Stimulated activated naive CD8-positive, alpha-beta T cell treated with anti-CD3 and anti-CD28 coated beads, Interleukin-15, amount 100 ng/mL, for 72 hours (primary cell): Measurements from ENCODE around the gene DUS1L.

Experiments
- ATAC-seq: fragments of 150-1000 bp; cut with Tn5 transposase; 2 replicates; pipeline ENCODE4 v1.10.0; 2021; ENCODE audit warnings: mild to moderate bottlenecking, moderate library complexity
- DNase-seq, 2 donors: peaks; one replicate each; pipeline ENCODE4 v3.0.0; 2021 to 2022
- H3K27ac Mint-ChIP-seq, 2 donors: one replicate each; pipeline ENCODE4 v1.8.0; 2022; ENCODE audit warnings: mild to moderate bottlenecking in 2 of 2, mixed read lengths in 2 of 2, moderate library complexity in 2 of 2
- H3K27me3 Mint-ChIP-seq: one replicate; pipeline ENCODE4 v1.8.0; 2022; ENCODE audit warnings: mixed read lengths
- H3K4me1 Mint-ChIP-seq: one replicate; pipeline ENCODE4 v1.8.0; 2022; ENCODE audit warnings: mild to moderate bottlenecking, mixed read lengths
- H3K4me3 Mint-ChIP-seq, 2 donors: one replicate each; pipeline ENCODE4 v1.8.0; 2022; ENCODE audit warnings: mild to moderate bottlenecking in 2 of 2, mixed read lengths in 2 of 2, moderate library complexity in 1 of 2
- H3K9me3 Mint-ChIP-seq, 2 donors: one replicate each; pipeline ENCODE4 v1.8.0; 2022; ENCODE audit warnings: mixed read lengths in 2 of 2

DUS1L gene

DNA sequence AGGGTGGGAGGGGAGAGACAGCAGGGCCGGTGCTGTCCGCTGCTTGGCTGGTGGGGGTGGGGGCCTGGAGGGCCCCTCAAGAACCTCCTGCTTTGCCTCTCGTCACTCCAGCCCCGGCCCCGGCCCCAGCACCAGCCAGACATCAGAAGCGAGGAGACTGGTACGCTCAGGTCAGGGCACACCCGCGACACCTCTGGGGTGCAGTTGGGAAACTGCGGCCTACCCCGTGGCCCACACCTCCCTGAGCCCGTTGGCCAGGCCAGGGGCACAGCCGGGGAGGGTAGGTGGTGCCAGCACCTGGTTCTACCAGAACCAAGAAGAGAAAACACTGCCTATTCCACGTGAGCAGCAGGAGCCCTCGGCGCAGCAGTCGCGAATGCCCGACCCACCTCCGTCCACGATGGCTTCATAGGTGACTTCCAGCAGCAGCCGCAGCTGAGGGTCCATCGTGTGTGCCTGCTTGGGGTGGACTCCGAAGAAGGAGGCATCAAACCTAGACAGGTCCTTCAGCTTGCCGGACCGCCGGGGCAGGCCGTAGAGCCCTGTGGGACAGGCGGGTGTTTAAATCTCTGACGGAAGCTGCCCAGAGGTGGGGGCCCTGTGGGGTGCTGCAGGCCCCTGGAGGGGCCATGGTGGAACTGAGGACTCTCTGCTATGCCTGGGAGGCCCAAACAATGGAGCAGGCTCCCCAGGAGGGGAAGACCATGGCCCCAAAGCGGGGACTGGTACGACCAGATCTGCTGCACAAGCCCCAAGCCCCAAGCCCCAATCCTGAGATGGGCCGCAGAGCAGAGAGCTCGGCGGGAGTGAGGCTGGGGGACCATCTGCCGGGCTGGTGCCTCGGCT is 29.6 kb upstream of the DUS1L start:
- H3K27me3 Mint-ChIP-seq = no peaks in the 10 kb centered on the region
- H3K9me3 Mint-ChIP-seq = no peaks in the 10 kb centered on the region
- no peak overlapping the region for H3K27ac Mint-ChIP-seq
- ATAC-seq (no peak), DNase-seq (no peak)
- peak overlapping the region in 1 of 2 donors; percentile 79 for H3K4me3 Mint-ChIP-seq
- peaks cover 32% of the 10 kb centered on the region for H3K4me1 Mint-ChIP-seq

DNA sequence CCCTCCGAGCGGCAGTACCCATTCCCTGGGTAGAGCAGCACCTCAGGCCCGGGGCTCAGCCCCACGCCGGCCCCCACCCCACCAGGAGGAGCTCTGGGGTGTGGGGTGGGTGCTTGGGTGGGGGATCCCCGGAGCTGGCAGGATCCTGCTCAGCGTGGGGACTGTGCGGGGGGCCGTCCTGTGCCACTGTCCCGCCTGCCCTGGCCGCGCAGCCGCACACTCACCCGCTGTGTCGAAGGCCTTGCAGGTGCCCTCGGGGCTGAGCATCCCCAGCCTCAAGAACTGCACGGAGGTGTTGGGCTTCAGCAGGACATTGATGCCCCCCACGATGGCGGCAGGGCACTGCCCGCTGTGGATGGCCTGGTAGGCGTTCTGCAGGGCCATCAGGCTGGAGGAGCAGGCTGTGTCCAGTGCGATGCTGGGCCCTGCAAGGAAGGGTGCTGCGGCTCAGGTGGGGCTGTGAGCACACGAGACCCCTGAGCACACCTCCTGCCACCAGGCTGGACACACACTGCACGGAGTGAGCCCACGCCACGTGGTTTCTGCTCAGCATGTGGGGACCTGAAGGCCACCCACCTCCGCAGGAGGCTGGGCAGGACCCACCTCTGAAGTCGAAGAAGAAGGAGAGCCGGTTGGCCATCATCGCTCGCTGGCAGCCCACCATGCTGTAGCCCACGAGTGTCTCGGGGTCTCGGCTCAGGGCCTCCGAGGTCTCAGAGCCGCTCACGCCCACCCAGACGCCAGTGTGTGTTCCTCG is 27.6 kb upstream of the DUS1L start:
- H3K27ac Mint-ChIP-seq = peak overlapping the region; percentile 30 to 87
- H3K27me3 Mint-ChIP-seq = no peaks in the 10 kb centered on the region
- ATAC-seq (no peak), DNase-seq (no peak)
- H3K4me1 Mint-ChIP-seq = peaks cover 22% of the 10 kb centered on the region
- H3K9me3 Mint-ChIP-seq = no peaks in the 10 kb centered on the region
- H3K4me3 Mint-ChIP-seq = no peak overlapping the region

DNA sequence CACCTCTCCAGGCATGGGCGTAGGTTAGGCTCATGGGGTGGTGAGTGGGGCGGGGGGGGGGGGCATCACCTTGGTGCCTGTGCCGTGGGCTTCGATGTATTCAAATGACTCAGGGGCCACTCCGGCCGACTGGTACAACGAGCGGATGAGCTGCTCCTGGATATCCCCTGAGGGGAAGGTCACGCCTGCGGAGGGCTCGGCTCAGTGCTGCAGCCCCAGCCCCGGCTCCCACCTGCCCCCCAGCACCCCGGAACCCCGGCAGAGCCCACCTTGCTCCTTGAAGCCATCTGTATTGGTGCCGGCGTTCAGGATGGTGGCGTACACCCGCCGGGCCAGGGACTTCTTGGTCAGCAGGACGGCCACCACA is 27.0 kb upstream of the DUS1L start:
- DNase-seq (no peak), ATAC-seq (no peak)
- H3K4me3 Mint-ChIP-seq = no peak overlapping the region
- no peaks in the 10 kb centered on the region for H3K9me3 Mint-ChIP-seq
- H3K27me3 Mint-ChIP-seq = no peaks in the 10 kb centered on the region
- H3K27ac Mint-ChIP-seq = no peak overlapping the region
- H3K4me1 Mint-ChIP-seq = peaks cover 22% of the 10 kb centered on the region

DNA sequence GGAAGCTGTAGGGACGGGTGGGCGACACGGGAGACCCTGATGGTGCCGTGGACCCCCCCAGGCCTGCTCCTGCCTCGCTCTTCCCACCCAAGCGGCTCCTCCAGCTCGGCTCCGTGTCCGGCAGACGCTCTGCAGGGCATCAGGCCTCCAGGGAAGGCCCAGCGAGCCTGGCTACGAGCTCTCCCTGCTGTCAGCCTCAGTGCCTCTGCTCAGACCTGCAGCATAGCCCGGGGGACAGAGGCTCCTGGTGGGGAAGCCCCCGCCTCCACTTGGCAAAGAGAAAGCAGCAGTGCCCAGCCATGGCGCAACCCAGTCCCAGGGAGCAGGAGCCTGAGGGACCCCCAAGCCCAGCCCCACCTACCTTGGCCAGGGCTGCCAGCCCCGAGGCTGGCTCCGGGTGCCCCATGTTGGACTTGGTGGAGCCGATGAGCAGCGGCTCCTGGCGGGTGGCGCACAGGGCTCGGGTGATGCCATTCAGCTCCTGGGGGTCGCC is 26.5 kb upstream of the DUS1L start:
- no peak overlapping the region for H3K4me3 Mint-ChIP-seq
- no peaks in the 10 kb centered on the region for H3K9me3 Mint-ChIP-seq
- peak overlapping the region in 1 of 2 donors; percentile 95 for H3K27ac Mint-ChIP-seq
- DNase-seq = no peak
- no peaks in the 10 kb centered on the region for H3K27me3 Mint-ChIP-seq
- H3K4me1 Mint-ChIP-seq = peaks cover 22% of the 10 kb centered on the region
- no peak for ATAC-seq

DNA sequence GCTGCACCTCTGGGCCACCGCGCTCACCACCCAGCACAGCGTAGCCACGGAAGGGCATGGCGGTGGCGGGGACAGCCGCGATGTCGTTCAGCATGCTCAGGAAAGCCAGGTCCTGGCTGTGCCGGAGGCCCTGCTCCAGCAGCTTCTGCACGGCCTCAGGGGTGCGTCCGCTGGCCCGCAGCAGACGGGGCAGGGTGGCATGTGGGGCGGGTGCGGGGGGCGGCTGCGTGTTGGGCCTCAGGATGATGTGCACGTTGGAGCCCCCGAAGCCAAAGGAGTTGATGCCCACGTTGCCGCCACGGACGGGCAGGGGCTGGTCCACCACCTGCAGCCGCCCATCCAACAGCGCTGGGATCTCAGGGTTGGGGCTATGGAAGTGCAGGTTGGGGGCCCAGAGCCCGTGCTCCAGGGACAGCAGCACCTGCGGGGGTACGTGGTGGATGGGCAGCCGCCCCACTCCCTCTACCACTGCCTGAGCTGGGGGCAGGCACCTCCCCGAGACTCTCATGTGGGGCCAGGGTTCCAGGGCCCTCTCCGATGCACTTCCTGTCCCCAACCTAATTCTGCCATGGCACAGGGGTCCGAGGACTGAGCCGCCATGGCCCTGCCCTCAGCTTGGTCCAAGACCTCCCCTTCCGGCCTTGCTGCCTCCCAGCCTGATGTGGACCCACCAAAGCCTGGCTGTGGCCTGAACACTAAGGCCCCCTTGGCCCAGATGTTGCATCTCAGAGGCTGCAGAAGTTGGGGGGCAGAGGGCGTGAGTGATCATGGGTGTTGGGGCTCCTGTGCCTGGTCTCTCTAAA is 25.9 kb upstream of the DUS1L start:
- ATAC-seq (no peak), DNase-seq (no peak)
- no peak overlapping the region for H3K27ac Mint-ChIP-seq
- no peaks in the 10 kb centered on the region for H3K27me3 Mint-ChIP-seq
- H3K9me3 Mint-ChIP-seq = no peaks in the 10 kb centered on the region
- no peak overlapping the region for H3K4me3 Mint-ChIP-seq
- H3K4me1 Mint-ChIP-seq = peaks cover 16% of the 10 kb centered on the region

DNA sequence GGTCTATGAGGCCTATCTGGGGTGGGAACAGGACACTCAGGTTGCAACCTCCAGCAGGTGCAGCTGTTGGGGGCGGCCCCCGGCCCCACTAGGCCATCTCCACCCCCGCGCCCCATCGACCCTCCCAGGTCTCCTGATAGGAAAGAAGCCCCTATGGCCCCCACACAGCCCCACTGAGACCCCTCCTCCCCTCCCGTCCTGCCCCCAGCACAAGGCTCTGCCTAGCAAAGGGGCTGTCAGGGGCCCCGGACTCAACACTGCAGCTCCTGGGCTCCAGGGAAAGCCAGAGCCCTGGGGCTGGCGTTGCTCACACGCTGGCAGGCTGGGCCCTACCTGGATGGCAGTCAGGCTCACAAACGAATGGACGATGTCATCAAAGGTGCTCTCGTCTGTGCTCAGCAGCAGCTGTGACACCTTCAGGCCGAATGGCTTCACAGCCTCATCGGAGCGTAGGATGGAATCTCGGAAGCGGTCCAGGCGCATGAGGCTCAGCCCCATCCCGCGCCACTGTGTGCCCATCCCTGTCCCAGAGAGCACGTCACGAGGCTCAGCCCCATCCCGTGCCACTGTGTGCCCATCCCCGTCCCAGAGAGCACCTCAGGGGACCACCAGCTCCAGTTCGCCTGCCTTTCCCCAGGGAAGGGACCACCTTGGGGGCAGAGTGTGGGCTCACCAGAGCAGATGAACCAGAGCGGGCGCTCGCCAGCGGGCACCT is 25.1 kb upstream of the DUS1L start:
- Mint-ChIP-seq H3K4me1 (peaks cover 9% of the 10 kb centered on the region), H3K4me3 (no peak overlapping the region), H3K27ac (peak overlapping the region in 1 of 2 donors; percentile 46), H3K27me3 (no peaks in the 10 kb centered on the region), H3K9me3 (no peaks in the 10 kb centered on the region)
- DNase-seq = no peak
- ATAC-seq = no peak

DNA sequence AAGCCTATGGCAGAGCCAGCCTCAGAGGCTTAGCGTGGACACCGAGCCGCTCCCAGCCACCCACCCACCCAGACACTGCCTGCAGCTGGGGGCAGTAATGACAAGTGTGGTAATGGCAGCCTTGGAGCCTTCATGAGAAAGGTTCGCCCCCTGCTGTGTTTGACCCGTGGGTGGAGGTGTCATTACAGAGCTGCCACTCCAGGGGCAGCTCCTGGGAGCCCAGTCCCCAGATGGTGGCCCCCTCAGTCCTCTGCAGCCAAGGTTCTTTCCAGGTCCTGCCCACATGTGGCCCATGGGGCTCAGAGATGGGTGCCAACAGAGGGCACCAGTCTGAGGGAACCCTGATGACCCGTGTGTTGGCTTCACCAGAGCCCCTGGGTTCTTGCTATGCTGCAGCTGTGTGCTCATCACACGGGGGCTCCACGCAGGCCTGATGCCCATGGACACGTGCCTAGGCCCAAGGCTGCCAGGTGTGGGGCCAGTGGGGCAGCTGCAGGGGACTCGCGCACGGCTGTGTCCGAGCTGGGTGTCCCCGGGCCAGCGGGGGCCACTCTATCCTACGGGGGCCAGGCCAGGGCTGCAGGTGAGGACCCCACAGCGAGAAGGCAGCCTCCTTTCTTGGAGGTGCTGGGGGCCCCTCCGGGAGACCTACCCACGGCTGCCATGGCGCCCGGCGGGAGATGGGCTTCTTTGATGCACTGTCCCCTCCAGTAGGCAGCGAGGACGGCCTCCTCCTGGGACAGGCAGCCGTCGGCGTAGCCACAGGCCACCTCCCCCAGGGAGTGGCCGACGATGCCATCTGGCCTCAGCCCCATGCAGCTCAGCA is 24.3 kb upstream of the DUS1L start:
- no peak for ATAC-seq
- H3K27me3 Mint-ChIP-seq = no peaks in the 10 kb centered on the region
- H3K9me3 Mint-ChIP-seq = no peaks in the 10 kb centered on the region
- peaks cover under 1% of the 10 kb centered on the region for H3K4me1 Mint-ChIP-seq
- no peak overlapping the region for H3K4me3 Mint-ChIP-seq
- no peak for DNase-seq
- no peak overlapping the region for H3K27ac Mint-ChIP-seq

DNA sequence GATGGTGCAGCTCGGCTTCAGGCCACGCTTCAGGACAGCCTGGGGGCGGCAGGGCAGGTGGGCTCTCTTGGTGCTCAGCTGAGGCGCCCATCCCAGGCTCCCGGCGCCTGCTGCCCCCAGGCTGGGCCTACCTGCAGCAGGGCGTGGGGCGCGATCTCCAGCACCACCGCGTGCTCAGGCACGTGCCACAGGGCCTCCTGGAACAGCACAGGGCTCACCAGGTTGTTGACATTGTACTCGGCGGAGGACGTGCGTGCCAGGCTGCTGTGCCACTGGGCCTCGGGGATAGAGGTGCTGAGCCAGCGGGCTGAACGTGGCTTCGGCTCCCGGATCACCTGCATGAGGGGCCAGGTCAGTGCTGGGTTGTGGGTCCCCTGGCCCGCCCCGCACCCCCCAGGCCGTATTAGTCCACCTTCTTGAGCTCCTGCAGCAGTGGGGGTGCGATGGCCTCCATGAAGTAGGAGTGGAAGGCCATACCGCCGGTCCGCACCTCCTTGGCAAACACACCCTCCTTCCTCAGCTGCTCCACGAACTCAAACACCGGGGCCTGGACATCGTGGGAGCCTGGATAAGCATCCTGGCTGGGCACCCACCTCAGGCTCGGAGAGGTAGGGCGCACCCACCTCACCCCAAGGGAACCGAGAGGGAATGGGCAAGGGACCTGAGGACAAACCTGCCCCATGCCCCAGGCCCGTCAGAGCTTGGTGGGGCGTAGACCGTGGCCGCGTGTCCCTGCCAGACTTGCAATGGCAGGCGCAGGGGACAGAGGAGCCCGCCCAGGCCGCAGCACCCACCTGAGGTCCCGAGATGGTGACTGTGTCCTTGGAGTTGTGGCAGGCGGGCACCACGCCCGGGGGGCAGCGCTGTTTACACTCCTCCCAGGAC is 23.5 kb upstream of the DUS1L start:
- H3K4me1 Mint-ChIP-seq = no peaks in the 10 kb centered on the region
- H3K27me3 Mint-ChIP-seq = no peaks in the 10 kb centered on the region
- DNase-seq = no peak
- no peaks in the 10 kb centered on the region for H3K9me3 Mint-ChIP-seq
- ATAC-seq = no peak
- H3K27ac Mint-ChIP-seq = no peak overlapping the region
- H3K4me3 Mint-ChIP-seq = no peak overlapping the region

DNA sequence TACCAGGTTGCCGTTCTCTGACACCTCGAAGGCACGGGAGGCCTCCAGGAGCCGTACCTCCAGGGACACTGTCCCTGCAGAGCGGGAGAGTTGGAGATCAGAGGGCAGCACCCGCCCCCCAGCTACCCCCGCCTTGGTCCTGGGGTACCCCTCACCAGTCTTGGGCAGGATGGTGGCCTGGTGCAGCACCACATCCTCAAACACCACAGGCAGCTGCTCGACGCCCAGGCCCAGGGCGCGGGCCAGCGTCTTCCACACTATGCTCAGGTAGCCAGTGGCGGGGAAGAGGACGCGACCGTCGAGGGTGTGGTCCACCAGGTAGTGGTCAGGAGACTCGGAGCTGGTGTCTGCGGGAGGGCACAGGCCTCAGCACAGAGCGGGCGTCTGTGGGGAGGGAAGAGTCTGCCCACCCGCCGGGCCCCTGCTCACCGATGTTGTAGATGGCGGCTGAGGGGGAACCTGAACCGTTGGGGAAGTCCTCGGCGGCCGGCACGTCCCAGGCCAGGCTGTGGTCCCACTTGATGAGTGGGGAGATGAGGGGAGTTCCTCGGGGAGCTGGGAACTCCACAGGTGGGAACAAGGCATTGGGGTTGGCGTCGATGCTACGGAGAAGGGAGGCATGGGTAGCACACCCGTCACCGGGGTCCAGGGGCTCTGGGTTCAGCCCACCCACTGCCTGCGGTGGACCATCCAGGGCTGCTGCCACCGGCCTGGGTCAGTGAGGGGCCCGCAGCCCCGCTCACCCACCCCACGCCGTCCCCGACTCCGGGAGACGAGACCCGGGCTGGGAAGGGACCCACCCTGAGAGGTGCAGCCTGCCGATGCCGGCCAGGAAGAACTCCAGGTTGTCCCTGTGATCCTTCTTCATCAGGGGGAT is 22.6 kb upstream of the DUS1L start:
- Mint-ChIP-seq H3K27me3 (no peaks in the 10 kb centered on the region), H3K27ac (peak overlapping the region in 1 of 2 donors; percentile 49), H3K4me3 (no peak overlapping the region), H3K9me3 (no peaks in the 10 kb centered on the region), H3K4me1 (no peaks in the 10 kb centered on the region)
- DNase-seq (no peak), ATAC-seq (no peak)

DNA sequence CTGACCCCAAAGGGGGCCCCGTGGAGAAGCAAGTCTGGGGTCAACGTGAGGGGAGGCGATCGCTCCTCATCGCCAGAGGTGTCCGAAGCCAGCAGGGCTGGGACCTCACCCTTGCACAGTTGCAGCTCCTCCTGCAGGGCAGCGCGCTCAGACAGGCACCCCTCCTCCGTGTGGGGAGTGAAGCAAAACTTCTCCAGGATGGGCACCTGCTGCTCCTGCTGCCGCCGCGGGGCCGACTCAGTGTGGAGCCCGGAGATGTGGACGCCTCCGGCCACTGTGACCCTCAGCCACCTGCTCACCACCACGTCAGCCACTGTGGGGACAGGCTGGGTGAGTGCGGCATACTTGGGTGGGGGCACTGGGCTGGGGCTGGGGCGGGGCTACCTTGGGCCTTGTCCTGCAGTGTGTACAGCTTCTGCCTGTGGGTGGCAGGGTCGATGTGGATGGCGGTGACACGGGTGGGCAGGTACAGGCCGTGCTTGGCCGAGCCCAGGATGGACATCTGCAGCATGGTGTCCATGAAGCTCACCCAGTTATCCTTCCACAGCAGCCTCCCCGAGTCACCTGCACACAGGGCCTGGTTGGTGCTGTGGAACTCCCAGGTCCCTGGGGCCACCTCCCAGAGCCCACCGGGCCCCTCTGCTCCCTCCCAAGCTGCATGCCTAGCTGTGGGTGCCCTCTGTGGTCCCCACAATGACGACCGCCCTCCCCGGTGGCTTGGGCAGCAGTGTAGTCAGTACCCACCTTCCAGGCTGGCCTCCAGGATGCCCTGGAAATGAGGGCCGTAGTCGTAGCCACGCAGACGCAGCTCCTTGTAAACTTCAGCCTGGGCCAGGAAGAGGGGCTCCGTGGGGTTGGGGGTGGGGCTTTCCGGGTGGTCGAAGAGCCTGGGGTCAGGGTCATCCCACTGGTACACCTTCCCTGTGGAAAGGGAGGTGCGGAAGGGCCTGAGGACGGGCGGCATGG is 21.6 kb upstream of the DUS1L start:
- Mint-ChIP-seq H3K27me3 (no peaks in the 10 kb centered on the region), H3K9me3 (no peaks in the 10 kb centered on the region), H3K4me1 (no peaks in the 10 kb centered on the region), H3K27ac (peak overlapping the region in 1 of 2 donors; percentile 12), H3K4me3 (no peak overlapping the region)
- no peak for ATAC-seq
- no peak for DNase-seq

DNA sequence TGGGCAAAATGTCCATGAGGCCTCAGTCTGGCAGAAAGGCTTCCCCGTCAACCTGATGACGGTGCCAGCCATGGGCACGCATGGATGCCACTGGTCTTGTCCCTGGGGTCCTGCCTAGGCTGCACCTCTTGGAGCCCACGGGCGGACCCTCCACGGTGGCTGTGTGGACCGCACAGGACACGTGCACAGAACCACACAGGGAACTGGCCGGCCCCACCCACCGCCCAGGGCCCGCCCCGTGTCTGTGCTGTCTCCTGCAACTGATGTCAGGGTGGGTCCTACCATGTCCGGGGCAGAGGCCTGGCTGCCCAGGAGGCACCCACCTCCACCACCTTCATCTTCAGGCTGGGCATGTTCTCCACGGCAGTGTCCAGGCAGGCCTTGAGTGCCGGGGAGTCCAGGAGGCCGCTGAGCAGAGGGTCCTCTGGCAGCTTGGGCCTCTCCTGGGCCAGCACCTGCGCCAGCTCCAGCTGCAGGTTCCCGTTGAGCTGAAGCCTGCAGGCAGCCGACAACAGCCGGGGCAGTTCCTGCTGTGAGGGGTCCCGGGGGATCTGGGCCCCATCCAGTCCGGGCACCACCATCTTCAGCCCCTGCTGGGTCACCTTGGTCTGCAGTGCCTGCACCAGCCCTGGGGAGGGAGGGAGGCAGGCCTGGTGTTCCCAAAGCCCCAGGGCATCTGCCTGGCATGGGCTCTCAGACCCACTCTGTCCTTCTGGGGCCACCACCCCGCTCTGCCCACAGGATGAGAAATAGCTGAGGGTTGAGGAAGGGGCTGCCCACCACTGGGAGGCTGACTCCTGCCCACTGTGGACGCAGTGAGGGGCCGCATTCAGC is 20.5 kb upstream of the DUS1L start:
- Mint-ChIP-seq H3K27ac (no peak overlapping the region), H3K9me3 (no peaks in the 10 kb centered on the region), H3K4me1 (no peaks in the 10 kb centered on the region), H3K4me3 (no peak overlapping the region), H3K27me3 (no peaks in the 10 kb centered on the region)
- no peak for DNase-seq
- no peak for ATAC-seq
